Naive thymus-derived CD4-positive, alpha-beta T cell (primary cell): ENCODE results near the gene ELP4. TPM values are rescaled to one million over a fixed set of nuclear protein-coding genes. Genes with fewer than 3 reads are reported as not detected.

Experiments
- ATAC-seq: fragments of 150-1000 bp; cut with Tn5 transposase; 2 replicates; pipeline ENCODE4 v1.10.0; 2021; ENCODE audit warnings: mild to moderate bottlenecking, moderate library complexity
- CTCF ChIA-PET: fragments of 350-600 bp; sonication (Branson Sonifier 250); formaldehyde crosslinking; loops from one replicate; lab custom pipeline; 2021; ENCODE audit warnings: antibody characterized with exemption; lab: Charles Lee
- POLR2A ChIA-PET: fragments of 350-600 bp; sonication (Branson Sonifier 250); formaldehyde crosslinking; loops from one replicate; lab custom pipeline; 2021; ENCODE audit warnings: antibody characterized with exemption, inconsistent platforms; lab: Charles Lee
- DNase-seq, 9 donors: peaks; one replicate each; pipeline versions ENCODE4 v3.0.0 to v3.0.0-alpha.2; 2020 to 2022; ENCODE audit warnings: mixed read lengths in 1 of 9
- H3K27ac ChIP-seq: one replicate; pipeline ENCODE4 v1.7.0; 2013; ENCODE audit warnings: mild to moderate bottlenecking, low read depth, low read length, moderate library complexity
- H3K27me3 ChIP-seq, 2 donors: one replicate each; pipeline ENCODE4 v1.7.0; 2013; ENCODE audit warnings: low read length in 2 of 2, mild to moderate bottlenecking in 2 of 2, moderate library complexity in 2 of 2; ENCODE audit not compliant: control insufficient read depth in 2 of 2, insufficient read depth in 2 of 2
- H3K36me3 ChIP-seq, 3 experiments: 1 replicate in 2 of 3; 2 replicates in 1 of 3; pipeline ENCODE4 v1.7.0; 2013; ENCODE audit warnings: low read length in 3 of 3, mild to moderate bottlenecking in 3 of 3, moderate library complexity in 1 of 3; ENCODE audit not compliant: insufficient read depth in 3 of 3, control insufficient read depth in 2 of 3
- H3K4me1 ChIP-seq, 2 donors: one replicate each; pipeline ENCODE4 v1.7.0; 2013; ENCODE audit warnings: low read length in 2 of 2, mild to moderate bottlenecking in 2 of 2, moderate library complexity in 1 of 2; ENCODE audit not compliant: control insufficient read depth in 2 of 2, insufficient read depth in 2 of 2
- H3K4me3 ChIP-seq: 2 replicates; pipeline ENCODE4 v1.7.0; 2013; ENCODE audit warnings: mild to moderate bottlenecking, low read length
- H3K9me3 ChIP-seq, 3 experiments: 1 replicate in 2 of 3; 2 replicates in 1 of 3; pipeline ENCODE4 v1.7.0; 2013; ENCODE audit warnings: low read length in 3 of 3; ENCODE audit not compliant: control insufficient read depth in 2 of 3
- H3K27ac Mint-ChIP-seq, 9 donors: one replicate each; pipeline ENCODE4 v1.8.0; 2020 to 2022; ENCODE audit warnings: mixed read lengths in 9 of 9, mild to moderate bottlenecking in 8 of 9, moderate library complexity in 5 of 9, inconsistent platforms in 2 of 9
- H3K27me3 Mint-ChIP-seq, 5 donors: one replicate each; pipeline ENCODE4 v1.8.0; 2021 to 2022; ENCODE audit warnings: mixed read lengths in 5 of 5, mild to moderate bottlenecking in 1 of 5
- H3K36me3 Mint-ChIP-seq, 5 donors: one replicate each; pipeline ENCODE4 v1.8.0; 2020 to 2022; ENCODE audit warnings: mixed read lengths in 5 of 5, mild to moderate bottlenecking in 3 of 5, inconsistent platforms in 1 of 5
- H3K4me1 Mint-ChIP-seq, 7 donors: one replicate each; pipeline ENCODE4 v1.8.0; 2020 to 2022; ENCODE audit warnings: mixed read lengths in 7 of 7, mild to moderate bottlenecking in 3 of 7, inconsistent platforms in 1 of 7
- H3K4me3 Mint-ChIP-seq, 10 donors: one replicate each; pipeline ENCODE4 v1.8.0; 2020 to 2022; ENCODE audit warnings: mild to moderate bottlenecking in 10 of 10, mixed read lengths in 10 of 10, moderate library complexity in 6 of 10, inconsistent platforms in 2 of 10
- H3K9me3 Mint-ChIP-seq, 11 donors: one replicate each; pipeline ENCODE4 v1.8.0; 2020 to 2022; ENCODE audit warnings: mixed read lengths in 11 of 11, mild to moderate bottlenecking in 4 of 11, inconsistent platforms in 1 of 11, moderate library complexity in 1 of 11
- intact Hi-C, 2 donors: fragments of 100-400 bp; cut with micrococcal nuclease; formaldehyde crosslinking; loops; one replicate each; pipeline ENCODE4 v1.15.1; 2023
- polyA plus RNA-seq, 2 donors: library from polyadenylated mRNA; unstranded; fragments of 300-500 nt; fragmentation: Illumina TruSeq; gene quantifications; one replicate each; pipeline ENCODE4 v1.2.3, GENCODE V29; 2021
- total RNA-seq, 6 experiments: library from RNA in 5 of 6; stranded (reverse) in 5 of 6; gene quantifications; 1 replicate in 5 of 6; 2 replicates in 1 of 6; pipeline ENCODE4 v1.2.3 and lab custom pipeline; 2021 to 2026

The ELP4 gene
- total and polyA plus RNA-seq, 7 experiments from 2014 or later: 16.8 to 23.5 (median 21.2) TPM

DNA sequence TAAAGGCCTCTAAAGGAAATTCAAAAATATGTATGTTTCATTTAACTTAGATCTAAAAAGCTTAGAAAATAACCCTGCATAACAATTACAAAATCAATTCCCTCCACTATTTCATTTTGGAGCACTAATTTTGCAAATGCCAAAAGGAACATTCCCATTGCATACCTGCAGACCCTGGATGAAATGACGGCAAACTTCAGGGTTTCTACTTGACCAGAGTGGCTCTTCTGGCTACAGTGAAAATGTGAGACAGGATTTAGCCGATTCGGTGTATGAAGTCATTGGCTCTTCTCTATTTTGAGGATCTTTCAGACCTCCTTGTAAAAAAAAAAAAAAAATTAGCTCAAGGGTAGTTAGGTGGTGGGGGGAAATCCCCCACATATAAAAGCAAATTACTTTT is 257.5 kb downstream of the ELP4 start:
- Histone ChIP-seq H3K4me3 (no peak overlapping the region), H3K36me3 (no peaks in the 10 kb centered on the region), H3K27ac (no peak overlapping the region), H3K4me1 (no peaks in the 10 kb centered on the region), H3K9me3 (no peaks in the 10 kb centered on the region), H3K27me3 (no peaks in the 10 kb centered on the region)
- ChIA-PET POLR2A (no interaction called here), CTCF (no interaction called here)
- Mint-ChIP-seq H3K9me3 (no peaks in the 10 kb centered on the region), H3K4me3 (no peak overlapping the region), H3K27me3 (no peaks in the 10 kb centered on the region), H3K4me1 (peaks cover 0 to 3% (median 0%) of the 10 kb centered on the region in 7 donors), H3K27ac (no peak overlapping the region), H3K36me3 (peaks cover 0 to 17% (median 12%) of the 10 kb centered on the region in 5 donors)
- intact Hi-C loops: no loop called here
- ATAC-seq (no peak), DNase-seq (no peak)

GRCh38 chr11:31767685-31768084 is 258.1 kb downstream of the ELP4 start:
- peaks cover 0 to 2% (median 0%) of the 10 kb centered on the region in 11 donors for H3K9me3 Mint-ChIP-seq
- no peaks in the 10 kb centered on the region for H3K27me3 ChIP-seq
- POLR2A ChIA-PET: no interaction called here
- H3K4me1 ChIP-seq: no peaks in the 10 kb centered on the region
- CTCF ChIA-PET: no interaction called here
- intact Hi-C loops: no loop called here
- peaks cover 0 to 23% (median 18%) of the 10 kb centered on the region in 5 donors for H3K36me3 Mint-ChIP-seq
- no peaks in the 10 kb centered on the region for H3K9me3 ChIP-seq
- no peaks in the 10 kb centered on the region for H3K27me3 Mint-ChIP-seq
- H3K4me3 Mint-ChIP-seq: no peak overlapping the region
- H3K27ac ChIP-seq: no peak overlapping the region
- no peak overlapping the region for H3K27ac Mint-ChIP-seq
- H3K4me1 Mint-ChIP-seq: peaks cover 0 to 3% (median 0%) of the 10 kb centered on the region in 7 donors
- ATAC-seq: no peak
- no peak for DNase-seq
- H3K36me3 ChIP-seq: no peaks in the 10 kb centered on the region
- H3K4me3 ChIP-seq: no peak overlapping the region

DNA sequence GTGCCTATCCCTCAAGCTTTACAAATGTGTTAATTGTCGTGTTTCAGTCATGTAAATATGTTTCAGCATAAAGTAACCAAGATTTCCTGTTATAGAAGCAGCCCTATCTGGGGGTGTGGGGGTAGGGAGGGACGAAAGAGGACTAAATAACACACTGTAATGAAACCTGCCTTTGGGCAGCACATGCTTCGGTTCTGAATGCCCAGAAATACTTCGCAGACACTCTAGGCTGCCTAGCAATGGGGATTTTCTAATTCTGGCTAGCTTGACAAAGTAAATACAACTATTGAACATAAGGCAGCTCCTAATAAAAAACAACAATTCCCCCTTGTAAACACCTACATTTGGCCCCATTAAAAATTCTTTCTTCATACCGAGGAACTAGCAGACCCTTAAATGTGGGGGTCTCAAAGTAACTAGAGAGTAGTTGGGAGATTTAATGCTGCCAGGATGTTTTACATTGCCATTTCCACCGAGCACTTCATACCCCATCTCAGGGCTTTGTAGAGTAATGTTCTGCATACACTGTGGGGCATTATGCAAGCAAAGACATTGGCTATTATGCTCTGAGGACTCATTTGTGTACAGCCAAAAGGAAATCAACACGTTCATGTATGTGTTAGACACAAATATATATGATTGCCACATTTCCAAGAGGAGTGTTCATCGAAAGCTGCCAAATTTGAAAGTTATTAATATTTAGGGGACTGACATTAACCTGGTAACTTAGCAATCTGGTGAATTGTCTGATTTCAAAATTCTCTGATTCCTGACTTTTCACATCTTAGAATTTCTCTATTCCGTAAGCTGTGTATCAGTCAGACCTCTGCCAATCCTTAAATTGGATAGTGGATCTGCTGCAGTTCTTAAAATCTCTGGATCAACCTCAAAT is 259.4 kb downstream of the ELP4 start:
- ChIA-PET CTCF (no interaction called here), POLR2A (no interaction called here)
- Histone ChIP-seq H3K27me3 (no peaks in the 10 kb centered on the region), H3K4me3 (no peak overlapping the region), H3K4me1 (no peaks in the 10 kb centered on the region), H3K27ac (no peak overlapping the region), H3K9me3 (no peaks in the 10 kb centered on the region), H3K36me3 (no peaks in the 10 kb centered on the region)
- Mint-ChIP-seq H3K4me3 (no peak overlapping the region), H3K4me1 (peaks cover 0 to 3% (median 0%) of the 10 kb centered on the region in 7 donors), H3K27ac (no peak overlapping the region), H3K36me3 (peaks cover 0 to 34% (median 28%) of the 10 kb centered on the region in 5 donors), H3K9me3 (peaks cover 0 to 2% (median 0%) of the 10 kb centered on the region in 11 donors), H3K27me3 (no peaks in the 10 kb centered on the region)
- no peak for ATAC-seq
- intact Hi-C loops: no loop called here
- DNase-seq: no peak

DNA sequence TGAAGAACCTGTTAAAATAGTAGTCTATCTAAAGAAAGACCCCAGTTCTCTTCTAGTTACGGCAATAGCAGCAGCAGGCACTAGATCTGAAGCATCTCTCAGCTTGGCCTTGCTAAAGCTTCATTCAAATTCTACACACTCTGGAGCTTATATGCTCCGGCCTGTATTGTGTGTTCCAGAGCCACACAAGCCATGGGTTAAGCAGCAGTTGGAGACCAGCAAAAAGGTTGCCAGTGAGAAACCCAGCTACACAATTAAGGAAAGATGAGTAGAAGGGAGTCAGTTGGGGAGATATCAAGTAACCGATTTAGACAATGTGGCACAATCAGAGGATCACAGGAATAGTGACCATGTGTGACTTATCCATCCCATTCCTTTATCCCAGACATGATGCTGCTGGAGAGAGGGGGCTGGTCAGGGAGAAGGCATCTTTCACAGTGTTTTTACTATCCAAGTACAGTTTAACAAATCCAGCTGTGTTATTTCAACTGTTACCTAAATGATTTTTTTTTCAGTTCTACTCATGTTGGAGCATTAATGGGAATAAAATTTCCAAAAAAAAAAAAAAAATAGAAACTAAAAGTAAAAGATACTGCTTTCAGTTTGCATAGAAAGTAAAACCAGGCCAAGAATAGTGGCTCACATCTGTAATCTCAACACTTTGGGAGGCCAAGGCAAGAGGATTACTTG is 260.6 kb downstream of the ELP4 start:
- H3K9me3 Mint-ChIP-seq: peaks cover 0 to 2% (median 0%) of the 10 kb centered on the region in 11 donors
- no peak overlapping the region for H3K27ac Mint-ChIP-seq
- Histone ChIP-seq H3K27me3 (no peaks in the 10 kb centered on the region), H3K4me3 (no peak overlapping the region), H3K27ac (no peak overlapping the region), H3K4me1 (no peaks in the 10 kb centered on the region), H3K36me3 (no peaks in the 10 kb centered on the region), H3K9me3 (no peaks in the 10 kb centered on the region)
- DNase-seq (no peak), ATAC-seq (no peak)
- H3K36me3 Mint-ChIP-seq: peaks cover 0 to 39% (median 28%) of the 10 kb centered on the region in 5 donors
- no peak overlapping the region for H3K4me3 Mint-ChIP-seq
- peaks cover 0 to 3% (median 0%) of the 10 kb centered on the region in 7 donors for H3K4me1 Mint-ChIP-seq
- ChIA-PET CTCF (no interaction called here), POLR2A (no interaction called here)
- intact Hi-C loops: no loop called here
- H3K27me3 Mint-ChIP-seq: no peaks in the 10 kb centered on the region

- ChIA-PET CTCF (no interaction called here), POLR2A (no interaction called here)
- H3K4me1 Mint-ChIP-seq: peaks cover 0 to 3% (median 0%) of the 10 kb centered on the region in 7 donors
- Histone ChIP-seq H3K4me1 (no peaks in the 10 kb centered on the region), H3K4me3 (no peak overlapping the region), H3K27me3 (no peaks in the 10 kb centered on the region), H3K9me3 (no peaks in the 10 kb centered on the region), H3K27ac (no peak overlapping the region), H3K36me3 (no peaks in the 10 kb centered on the region)
- H3K9me3 Mint-ChIP-seq: peaks cover 0 to 2% (median 0%) of the 10 kb centered on the region in 11 donors
- DNase-seq (no peak), ATAC-seq (no peak)
- H3K27me3 Mint-ChIP-seq: no peaks in the 10 kb centered on the region
- no peak overlapping the region for H3K4me3 Mint-ChIP-seq
- peaks cover 0 to 43% (median 30%) of the 10 kb centered on the region in 5 donors for H3K36me3 Mint-ChIP-seq
- H3K27ac Mint-ChIP-seq: no peak overlapping the region
- intact Hi-C loops: no loop called here
These were observed 262.8 kb downstream of the ELP4 start for GRCh38 chr11:31772412-31772811.

GRCh38 chr11:31779374-31779791 is 269.8 kb downstream of the ELP4 start:
- intact Hi-C loops: no loop called here
- no peak overlapping the region for H3K4me3 Mint-ChIP-seq
- H3K27me3 Mint-ChIP-seq: no peaks in the 10 kb centered on the region
- no peaks in the 10 kb centered on the region for H3K9me3 Mint-ChIP-seq
- Histone ChIP-seq H3K27me3 (no peaks in the 10 kb centered on the region), H3K27ac (no peak overlapping the region), H3K4me1 (no peaks in the 10 kb centered on the region), H3K9me3 (no peaks in the 10 kb centered on the region), H3K36me3 (no peaks in the 10 kb centered on the region), H3K4me3 (no peak overlapping the region)
- ATAC-seq (no peak), DNase-seq (no peak)
- H3K36me3 Mint-ChIP-seq: peaks cover 0 to 41% (median 34%) of the 10 kb centered on the region in 5 donors
- CTCF ChIA-PET: no interaction called here
- no peak overlapping the region for H3K27ac Mint-ChIP-seq
- POLR2A ChIA-PET: no interaction called here
- peaks cover 0 to 2% (median 0%) of the 10 kb centered on the region in 7 donors for H3K4me1 Mint-ChIP-seq
